Right lobe of liver (tissue), 6 donors: ENCODE results near the gene APBB1IP. TPM values are rescaled to one million over a fixed set of nuclear protein-coding genes. Genes with fewer than 3 reads are reported as not detected.
A peak's percentile ranks its signal among the peaks of the same experiment; 100 is the strongest.

Source experiments
- ATAC-seq, 4 donors: fragments of 200-7000 bp; cut with Tn5 transposase; one replicate each; pipeline ENCODE4 v1.9.1; 2020; ENCODE audit warnings: mild to moderate bottlenecking in 4 of 4, moderate library complexity in 4 of 4
- DNase-seq, 3 donors: peaks; one replicate each; pipeline ENCODE4 v3.0.0-alpha.2; 2020
- H3K27ac ChIP-seq, 3 donors: fragments of 200-600 bp; one replicate each; pipeline ENCODE4 v1.8.0; 2022
- H3K27me3 ChIP-seq, 2 donors: fragments of 200-600 bp; one replicate each; pipeline ENCODE4 v1.8.0; 2022
- H3K36me3 ChIP-seq, 4 donors: fragments of 200-600 bp; sonication (generic) in 1 of 4; one replicate each; pipeline versions ENCODE4 v1.5.1 to v1.8.0; 2017 to 2022; ENCODE audit warnings: control low read depth in 1 of 4
- H3K4me1 ChIP-seq, 4 donors: fragments of 200-600 bp; sonication (generic) in 1 of 4; one replicate each; pipeline versions ENCODE4 v1.5.1 to v1.8.0; 2017 to 2022; ENCODE audit warnings: control low read depth in 1 of 4
- H3K4me3 ChIP-seq, 3 donors: fragments of 200-600 bp; one replicate each; pipeline ENCODE4 v1.8.0; 2022
- H3K9me3 ChIP-seq, 4 donors: fragments of 200-600 bp; sonication (generic) in 1 of 4; one replicate each; pipeline versions ENCODE4 v1.5.1 to v1.8.0; 2017 to 2022; ENCODE audit warnings: control low read depth in 1 of 4
- POLR2A ChIP-seq: fragments of 450-650 bp; IDR thresholded peaks from one replicate; pipeline ENCODE4 v1.6.1; 2017; ENCODE audit warnings: antibody characterized with exemption, mild to moderate bottlenecking
- WGBS: methylation state at CpG from one replicate; pipeline ENCODE4 v1.1.6; 2018; ENCODE audit warnings: low coverage, low lambda C conversion rate; ENCODE audit not compliant: insufficient coverage; ENCODE audit errors: missing lambda C conversion rate; 5-methylcytosine and 5-hydroxymethylcytosine counted together
- intact Hi-C, 2 donors: fragments of 100-400 bp; cut with DNase I; formaldehyde crosslinking; loops; one replicate each; pipeline versions ENCODE4 v1.11.2 to v1.14.1; 2022
- total RNA-seq, 6 experiments: library from RNA; depleted of rRNA in 2 of 6; stranded (reverse); fragments of >200 nt in 2 of 6; fragmentation: NEBNext Ultra II Directional in 3 of 6; extraction: Animal tissue kit (Norgen Biotek cat#: 25700) in 3 of 6; gene quantifications; one replicate each; pipeline versions ENCODE4 v1.1.0 to v1.2.4, GENCODE V29; 2016 to 2023
- TF ChIP-seq, protein P1 (sequence below), 4 donors: fragments of 200-600 bp in 3 of 4; fragments of 450-650 bp in 1 of 4; IDR thresholded peaks; one replicate each; pipeline versions ENCODE4 v1.5.1 to v1.8.0; 2016 to 2022; ENCODE audit warnings: antibody characterized with exemption in 4 of 4, mild to moderate bottlenecking in 2 of 4
- donor health status: DM: no; HTN: yes; CAD: no.
- donor health status: DM: no; HTN: no; CAD: no.
- donor health status: DM: no; HTN: no; CAD: no.
- donor health status: DM: no; HTN: yes; CAD: no.
- donor health status: DM: no; HTN: yes; CAD: no.

Gene APBB1IP
- total RNA-seq, 6 experiments from 2014 or later, result 13.0 to 50.7 (median 16.5) TPM

DNA sequence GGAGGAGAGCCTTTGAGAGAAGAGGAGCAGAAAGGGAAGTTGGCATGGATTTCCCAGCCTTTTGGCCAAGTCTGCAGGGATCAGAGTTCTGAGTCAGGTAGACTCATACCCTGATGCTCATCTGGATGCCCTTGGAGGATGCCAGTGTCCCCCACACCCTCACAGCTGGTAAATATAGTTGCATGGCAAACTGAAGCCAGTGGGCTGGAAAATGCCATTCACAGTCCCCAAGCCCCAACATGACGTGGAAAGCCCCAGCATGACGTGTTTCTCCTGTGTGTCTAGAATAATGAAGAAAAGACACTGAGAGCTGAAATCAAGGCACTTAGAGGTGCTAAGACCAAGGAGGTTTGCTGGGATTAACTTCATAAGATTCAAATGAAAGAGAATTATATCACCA is 24.8 kb upstream of the APBB1IP start:
- ATAC-seq (no peak), DNase-seq (no peak)
- Histone ChIP-seq H3K4me1 (no peaks in the 10 kb centered on the region), H3K4me3 (no peak overlapping the region), H3K27ac (no peak overlapping the region), H3K9me3 (no peaks in the 10 kb centered on the region), H3K27me3 (no peaks in the 10 kb centered on the region), H3K36me3 (no peaks in the 10 kb centered on the region)
- intact Hi-C loops, result no loop called here
- TF ChIP-seq, protein P1, sequence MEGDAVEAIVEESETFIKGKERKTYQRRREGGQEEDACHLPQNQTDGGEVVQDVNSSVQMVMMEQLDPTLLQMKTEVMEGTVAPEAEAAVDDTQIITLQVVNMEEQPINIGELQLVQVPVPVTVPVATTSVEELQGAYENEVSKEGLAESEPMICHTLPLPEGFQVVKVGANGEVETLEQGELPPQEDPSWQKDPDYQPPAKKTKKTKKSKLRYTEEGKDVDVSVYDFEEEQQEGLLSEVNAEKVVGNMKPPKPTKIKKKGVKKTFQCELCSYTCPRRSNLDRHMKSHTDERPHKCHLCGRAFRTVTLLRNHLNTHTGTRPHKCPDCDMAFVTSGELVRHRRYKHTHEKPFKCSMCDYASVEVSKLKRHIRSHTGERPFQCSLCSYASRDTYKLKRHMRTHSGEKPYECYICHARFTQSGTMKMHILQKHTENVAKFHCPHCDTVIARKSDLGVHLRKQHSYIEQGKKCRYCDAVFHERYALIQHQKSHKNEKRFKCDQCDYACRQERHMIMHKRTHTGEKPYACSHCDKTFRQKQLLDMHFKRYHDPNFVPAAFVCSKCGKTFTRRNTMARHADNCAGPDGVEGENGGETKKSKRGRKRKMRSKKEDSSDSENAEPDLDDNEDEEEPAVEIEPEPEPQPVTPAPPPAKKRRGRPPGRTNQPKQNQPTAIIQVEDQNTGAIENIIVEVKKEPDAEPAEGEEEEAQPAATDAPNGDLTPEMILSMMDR (IDR thresholded peaks at IDR 0.05), result no peak
- WGBS, result 58% methylated on average over 2 of the region's 2 CpGs

GRCh38 chr10:26417136-26417535 is 21.0 kb upstream of the APBB1IP start:
- intact Hi-C loops, result no loop called here
- H3K27me3 ChIP-seq, result no peaks in the 10 kb centered on the region
- no peak for DNase-seq
- no peaks in the 10 kb centered on the region for H3K9me3 ChIP-seq
- no peak for ATAC-seq
- H3K36me3 ChIP-seq, result no peaks in the 10 kb centered on the region
- H3K4me1 ChIP-seq, result no peaks in the 10 kb centered on the region
- H3K4me3 ChIP-seq, result no peak overlapping the region
- 61% methylated on average over 3 of the region's 3 CpGs for WGBS
- no peak for TF ChIP-seq POLR2A
- TF ChIP-seq, protein P1 (IDR thresholded peaks at IDR 0.05), result no peak
- no peak overlapping the region for H3K27ac ChIP-seq

- intact Hi-C loops, result no loop called here
Observed at GRCh38 chr10:26422977-26423376, 15.2 kb upstream of the APBB1IP start.

DNA sequence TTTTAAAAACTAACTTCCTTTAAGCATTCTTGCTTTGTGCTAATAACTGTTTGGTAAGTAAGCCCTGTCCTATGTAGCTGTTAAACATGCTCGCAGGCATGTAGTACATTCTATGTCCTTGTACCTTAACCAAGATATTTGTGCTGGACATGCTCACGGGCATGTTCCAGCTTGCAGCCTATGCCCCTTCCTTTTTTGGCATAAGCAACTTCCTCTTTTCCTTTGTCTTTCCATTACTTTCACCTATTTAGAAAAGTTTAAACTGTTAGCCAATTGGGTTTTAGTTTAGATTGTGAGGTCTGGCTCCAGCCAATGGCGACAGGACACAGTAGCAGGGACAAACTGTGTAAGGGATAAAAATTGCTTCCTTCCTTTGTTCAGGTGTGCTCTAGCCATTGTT is 14.4 kb upstream of the APBB1IP start:
- TF ChIP-seq, protein P1 (IDR thresholded peaks at IDR 0.05), result no peak
- no peak for TF ChIP-seq POLR2A
- 77% methylated on average over 3 of the region's 3 CpGs for WGBS
- Histone ChIP-seq H3K4me3 (no peak overlapping the region), H3K4me1 (no peaks in the 10 kb centered on the region), H3K9me3 (no peaks in the 10 kb centered on the region), H3K27ac (no peak overlapping the region), H3K27me3 (no peaks in the 10 kb centered on the region), H3K36me3 (no peaks in the 10 kb centered on the region)
- intact Hi-C loops, result no loop called here
- ATAC-seq (no peak), DNase-seq (no peak)

More at GRCh38 chr10:26422977-26423376, 15.2 kb upstream of the APBB1IP start:
- WGBS, result 68% methylated on average over 3 of the region's 3 CpGs
- no peaks in the 10 kb centered on the region for H3K36me3 ChIP-seq
- no peaks in the 10 kb centered on the region for H3K27me3 ChIP-seq
- no peak overlapping the region for H3K27ac ChIP-seq
- DNase-seq (no peak), ATAC-seq (no peak)
- TF ChIP-seq, protein P1 (IDR thresholded peaks at IDR 0.05), result no peak
- TF ChIP-seq POLR2A, result no peak
- no peaks in the 10 kb centered on the region for H3K9me3 ChIP-seq
- no peak overlapping the region for H3K4me3 ChIP-seq
- no peaks in the 10 kb centered on the region for H3K4me1 ChIP-seq

GRCh38 chr10:26430641-26431163 is 7.4 kb upstream of the APBB1IP start:
- Histone ChIP-seq H3K9me3 (no peaks in the 10 kb centered on the region), H3K27ac (peak overlapping the region in 1 of 3 donors; percentile 7), H3K4me3 (no peak overlapping the region), H3K36me3 (no peaks in the 10 kb centered on the region), H3K4me1 (peaks cover 0 to under 1% (median 0%) of the 10 kb centered on the region in 4 donors), H3K27me3 (no peaks in the 10 kb centered on the region)
- WGBS, result 44% methylated on average over 4 of the region's 4 CpGs
- intact Hi-C loops, result no loop called here
- ATAC-seq (peak; percentile 27 to 75 (median 56)), DNase-seq (no peak)
- no peak for TF ChIP-seq POLR2A
- TF ChIP-seq, protein P1 (IDR thresholded peaks at IDR 0.05), result no peak
